ENCODE data around the gene CDK19.

The CDK19 gene

GRCh38 chr6:110672122-110672521 is 143.1 kb downstream of the CDK19 start:
- no peaks in the 10 kb centered on the region for H3K9me3 ChIP-seq (ENCODE audit: severe bottlenecking)
- DNase-seq: no peak
- H3K36me3 ChIP-seq: no peaks in the 10 kb centered on the region
- TF ChIP-seq CTCF (IDR thresholded peaks at IDR 0.05; ENCODE audit: low read depth, low read length): no peak
- no peak overlapping the region for H3K4me3 ChIP-seq (ENCODE audit: low read depth, low read length)
- no peaks in the 10 kb centered on the region for H3K27me3 ChIP-seq (ENCODE audit: insufficient read depth, low read depth, severe bottlenecking)
- no peak overlapping the region for H3K27ac ChIP-seq

- Histone ChIP-seq H3K9me3 (ENCODE audit: severe bottlenecking) (no peaks in the 10 kb centered on the region), H3K27ac (no peak overlapping the region), H3K4me3 (ENCODE audit: low read depth, low read length) (no peak overlapping the region), H3K27me3 (ENCODE audit: insufficient read depth, low read depth, severe bottlenecking) (no peaks in the 10 kb centered on the region), H3K36me3 (no peaks in the 10 kb centered on the region)
- DNase-seq: no peak
- TF ChIP-seq CTCF (IDR thresholded peaks at IDR 0.05; ENCODE audit: low read depth, low read length): no peak
Observed at GRCh38 chr6:110671447-110671846, 143.8 kb downstream of the CDK19 start.

GRCh38 chr6:110665600-110665999 is 149.7 kb downstream of the CDK19 start:
- Histone ChIP-seq H3K9me3 (ENCODE audit: severe bottlenecking) (no peaks in the 10 kb centered on the region), H3K27ac (no peak overlapping the region), H3K27me3 (ENCODE audit: insufficient read depth, low read depth, severe bottlenecking) (no peaks in the 10 kb centered on the region), H3K4me3 (ENCODE audit: low read depth, low read length) (no peak overlapping the region), H3K36me3 (no peaks in the 10 kb centered on the region)
- TF ChIP-seq CTCF (IDR thresholded peaks at IDR 0.05; ENCODE audit: low read depth, low read length): no peak
- DNase-seq: no peak

- Histone ChIP-seq H3K36me3 (no peaks in the 10 kb centered on the region), H3K4me3 (ENCODE audit: low read depth, low read length) (no peak overlapping the region), H3K27ac (no peak overlapping the region), H3K9me3 (ENCODE audit: severe bottlenecking) (no peaks in the 10 kb centered on the region), H3K27me3 (ENCODE audit: insufficient read depth, low read depth, severe bottlenecking) (no peaks in the 10 kb centered on the region)
- no peak for DNase-seq
- TF ChIP-seq CTCF (IDR thresholded peaks at IDR 0.05; ENCODE audit: low read depth, low read length): no peak
Observed at GRCh38 chr6:110664933-110665332, 150.3 kb downstream of the CDK19 start.

- no peak for TF ChIP-seq CTCF (IDR thresholded peaks at IDR 0.05; ENCODE audit: low read depth, low read length)
- no peak overlapping the region for H3K27ac ChIP-seq
- H3K27me3 ChIP-seq (ENCODE audit: insufficient read depth, low read depth, severe bottlenecking): no peaks in the 10 kb centered on the region
- DNase-seq: no peak
- no peaks in the 10 kb centered on the region for H3K36me3 ChIP-seq
- no peaks in the 10 kb centered on the region for H3K9me3 ChIP-seq (ENCODE audit: severe bottlenecking)
- no peak overlapping the region for H3K4me3 ChIP-seq (ENCODE audit: low read depth, low read length)
Observed at GRCh38 chr6:110662490-110663211, 152.6 kb downstream of the CDK19 start.

- Histone ChIP-seq H3K27me3 (ENCODE audit: insufficient read depth, low read depth, severe bottlenecking) (no peaks in the 10 kb centered on the region), H3K27ac (no peak overlapping the region), H3K36me3 (no peaks in the 10 kb centered on the region), H3K4me3 (ENCODE audit: low read depth, low read length) (no peak overlapping the region), H3K9me3 (ENCODE audit: severe bottlenecking) (no peaks in the 10 kb centered on the region)
- no peak for DNase-seq
- no peak for TF ChIP-seq CTCF (IDR thresholded peaks at IDR 0.05; ENCODE audit: low read depth, low read length)
Observed at GRCh38 chr6:110661414-110661813, 153.9 kb downstream of the CDK19 start.

Measured in WERI-Rb-1 (cell line).